ENCODE data around the gene TENT5A.

The TENT5A gene

GRCh38 chr6:81700414-81700813 is 52.1 kb downstream of the TENT5A start:
- DNase-seq: no peak

- no peak for DNase-seq
Observed at GRCh38 chr6:81697559-81697958, 54.9 kb downstream of the TENT5A start.

- no peak for DNase-seq
Observed at GRCh38 chr6:81696524-81696923, 56.0 kb downstream of the TENT5A start.

All from 8988T (cell line).